ENCODE results near the gene MRPL17.
A peak's percentile ranks its signal among the peaks of the same experiment; 100 is the strongest.
"Not testable (repeated sequence)": the region's sequence is repeated elsewhere in the genome, so short reads cannot be mapped to it uniquely, and the experiment has no call there.

The MRPL17 gene

DNA sequence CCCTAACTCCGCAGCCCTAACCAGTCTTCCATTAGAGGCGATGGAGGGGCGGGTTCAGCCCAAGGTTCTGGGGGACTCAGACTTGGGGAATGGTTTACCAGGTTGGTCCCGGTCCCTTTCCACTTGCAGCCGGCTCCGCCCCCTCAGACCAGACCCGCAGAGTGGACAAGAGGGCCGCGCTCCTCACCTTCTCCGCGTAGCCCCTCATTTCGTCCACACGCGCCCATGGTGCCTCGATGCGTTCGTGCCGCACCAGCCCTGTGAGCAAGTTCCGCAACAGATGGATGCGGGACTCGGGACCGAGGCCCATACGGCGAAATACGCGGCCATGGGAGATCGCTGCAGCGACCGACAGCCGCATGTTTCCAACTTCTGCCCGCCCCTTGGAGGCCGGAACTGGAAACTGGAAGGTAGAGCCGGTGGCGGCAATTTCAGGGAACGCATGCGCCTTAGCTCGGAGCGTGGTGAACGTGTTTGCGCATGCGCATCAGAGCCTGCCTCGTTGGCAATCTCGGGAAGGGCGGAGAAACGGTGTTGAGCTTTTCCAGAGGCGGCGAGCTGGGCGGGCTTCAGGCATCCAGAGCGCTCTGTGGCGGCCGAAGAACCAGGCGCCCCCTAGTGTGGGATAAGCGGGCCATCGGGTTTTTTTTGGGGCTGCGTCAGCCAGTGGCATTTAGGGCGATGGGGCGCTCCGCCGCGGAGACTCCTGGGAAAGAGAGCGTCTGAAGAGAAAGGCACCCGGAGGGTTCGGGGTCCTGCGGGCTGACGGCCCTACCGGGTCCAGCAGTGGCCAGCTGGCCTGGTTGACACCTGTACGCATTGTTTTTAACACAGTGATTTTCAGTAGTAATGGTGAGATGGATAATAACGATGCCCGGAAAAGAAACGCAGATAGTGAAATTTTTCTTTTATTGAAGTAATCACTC lies at the start of gene MRPL17:
TSS of gene MRPL17 (minus strand) at position 405 of the 926 bp plus-strand sequence. CDS start at position 361, 44 bp downstream.
- H3K36me3 Mint-ChIP-seq (ENCODE audit: low read depth): peaks cover 31% of the 10 kb centered on the region
- H3K27ac Mint-ChIP-seq: peak within 1 kb of the TSS; percentile 96
- H3K4me1 Mint-ChIP-seq (ENCODE audit: low read depth): peaks cover 23% of the 10 kb centered on the region
- H3K9me3 Mint-ChIP-seq: no peaks in the 10 kb centered on the region
- H3K4me3 Mint-ChIP-seq: peak within 1 kb of the TSS; percentile 98
- peaks cover 5% of the 10 kb centered on the region for H3K27me3 Mint-ChIP-seq
- intact Hi-C loops (cut with micrococcal nuclease): loop anchor here (1.0 to 10.0 kb wide), 5 partner anchors 65 to 298 kb away; partner anchors contain the start of genes ARFIP2, ILK, RRP8 and TIMM10B

DNA sequence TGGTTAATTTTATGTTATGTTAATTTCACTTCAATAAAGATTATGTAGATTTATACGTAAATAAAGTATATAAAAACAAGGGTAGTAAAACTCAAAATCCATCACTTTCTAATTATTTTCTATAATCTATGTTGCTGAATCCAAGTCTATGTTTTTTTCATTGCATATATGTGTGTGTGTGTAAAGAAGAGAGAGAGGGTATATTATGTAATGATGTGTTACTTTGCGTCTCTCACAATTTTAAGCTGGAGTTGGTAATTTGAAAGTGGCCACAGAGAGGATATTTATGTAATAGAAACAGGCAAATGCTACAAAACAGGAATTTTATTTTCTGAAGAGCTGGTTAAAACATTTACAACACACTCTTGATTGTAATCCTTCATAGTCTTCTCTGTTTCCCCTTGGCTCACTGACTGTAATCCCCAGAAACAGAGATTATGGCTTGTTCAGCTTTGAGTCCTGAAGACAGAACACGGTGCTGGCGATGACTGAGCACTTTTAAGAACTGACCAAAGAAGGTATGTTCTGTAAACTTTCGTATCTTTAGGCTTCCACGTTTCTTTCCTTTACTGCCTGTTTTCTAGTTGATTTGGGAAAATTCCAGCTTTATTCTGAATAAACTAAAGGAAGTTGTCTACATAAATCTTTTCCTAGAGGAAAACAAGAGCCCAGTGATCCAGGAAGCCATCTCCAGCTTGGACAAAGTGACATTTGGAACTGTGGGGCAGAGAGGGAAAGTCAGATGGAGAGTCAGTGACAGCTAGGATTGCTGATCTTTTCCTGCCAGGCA lies 45.0 kb upstream of the MRPL17 start:
- Mint-ChIP-seq H3K9me3 (peaks cover 8% of the 10 kb centered on the region), H3K36me3 (ENCODE audit: low read depth) (no peaks in the 10 kb centered on the region), H3K4me3 (no peak overlapping the region), H3K27ac (no peak overlapping the region), H3K27me3 (no peaks in the 10 kb centered on the region), H3K4me1 (ENCODE audit: low read depth) (peaks cover 5% of the 10 kb centered on the region)
- intact Hi-C loops (cut with micrococcal nuclease): no loop called here

DNA sequence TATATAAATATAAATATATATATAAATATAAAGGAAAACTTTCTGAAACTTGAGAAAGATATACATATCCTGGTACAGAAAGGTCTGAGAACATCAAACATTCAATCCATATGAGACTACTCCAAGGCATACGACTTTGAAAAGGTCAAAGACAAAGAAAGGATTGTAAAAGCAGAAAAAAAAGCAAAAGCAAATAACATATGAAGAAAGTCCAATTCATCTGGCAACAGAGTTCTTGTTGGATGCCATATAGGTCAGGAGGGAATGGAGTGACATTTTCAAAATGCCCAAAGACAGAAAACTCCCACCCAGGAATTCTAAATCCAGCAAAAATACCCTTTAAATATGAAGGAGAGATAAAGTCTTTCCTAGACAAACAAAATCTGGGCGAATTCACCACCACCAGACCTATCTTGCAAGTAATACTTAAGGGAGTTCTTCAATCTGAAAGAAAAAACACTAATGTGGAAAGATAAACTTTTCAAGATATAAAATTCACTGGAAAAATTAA lies 42.3 kb upstream of the MRPL17 start:
- H3K4me1 Mint-ChIP-seq (ENCODE audit: low read depth): peaks cover 13% of the 10 kb centered on the region
- no peak overlapping the region for H3K27ac Mint-ChIP-seq
- no peaks in the 10 kb centered on the region for H3K27me3 Mint-ChIP-seq
- H3K4me3 Mint-ChIP-seq: no peak overlapping the region
- no peaks in the 10 kb centered on the region for H3K36me3 Mint-ChIP-seq (ENCODE audit: low read depth)
- H3K9me3 Mint-ChIP-seq: peaks cover 8% of the 10 kb centered on the region
- intact Hi-C loops (cut with micrococcal nuclease): no loop called here

DNA sequence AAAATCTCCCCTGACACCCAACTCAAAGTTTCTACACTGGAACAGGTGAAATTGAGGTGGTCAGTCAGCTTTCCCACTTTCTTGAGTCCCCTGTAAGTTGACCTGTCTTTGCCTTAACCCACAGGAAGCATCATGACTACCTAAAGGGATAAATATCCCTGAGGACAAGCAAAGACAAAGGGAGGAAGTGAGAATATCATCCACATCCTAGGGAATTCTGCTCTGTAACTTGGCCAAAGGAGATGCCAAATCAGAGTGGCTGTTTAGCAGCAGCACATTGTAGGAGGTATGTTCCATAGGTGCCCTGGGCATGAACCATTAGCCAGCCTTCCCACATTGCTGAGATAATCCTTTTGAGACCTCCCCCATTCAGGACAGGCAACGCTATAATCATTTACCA lies 40.9 kb upstream of the MRPL17 start:
- Mint-ChIP-seq H3K27ac (no peak overlapping the region), H3K36me3 (ENCODE audit: low read depth) (no peaks in the 10 kb centered on the region), H3K27me3 (no peaks in the 10 kb centered on the region), H3K4me3 (no peak overlapping the region), H3K4me1 (ENCODE audit: low read depth) (peaks cover 13% of the 10 kb centered on the region), H3K9me3 (peaks cover 8% of the 10 kb centered on the region)
- intact Hi-C loops (cut with micrococcal nuclease): no loop called here

DNA sequence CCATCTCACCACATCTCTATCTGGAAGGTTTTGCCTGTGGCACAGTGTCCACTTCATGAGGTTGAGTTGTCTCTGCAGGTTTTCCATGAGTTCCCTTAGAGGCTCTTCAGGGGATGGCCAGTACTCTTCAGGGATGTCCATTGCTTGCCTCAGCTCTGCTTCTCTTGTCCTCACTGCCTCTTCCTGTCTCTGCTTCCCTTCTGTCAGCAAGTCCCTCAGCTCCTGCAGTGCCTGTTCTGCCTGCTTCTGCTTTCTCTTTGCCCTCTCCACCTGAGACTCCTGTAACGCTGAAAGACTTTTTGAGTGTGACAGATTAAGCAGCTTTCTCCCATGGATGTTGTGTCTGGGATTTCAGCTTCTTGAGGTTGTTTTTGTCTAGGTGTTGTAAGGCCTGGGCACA lies 38.2 kb upstream of the MRPL17 start:
- H3K27me3 Mint-ChIP-seq: no peaks in the 10 kb centered on the region
- intact Hi-C loops (cut with micrococcal nuclease): no loop called here
- H3K4me1 Mint-ChIP-seq (ENCODE audit: low read depth): peaks cover 15% of the 10 kb centered on the region
- no peak overlapping the region for H3K27ac Mint-ChIP-seq
- H3K4me3 Mint-ChIP-seq: no peak overlapping the region
- H3K36me3 Mint-ChIP-seq (ENCODE audit: low read depth): no peaks in the 10 kb centered on the region
- H3K9me3 Mint-ChIP-seq: peaks cover 1% of the 10 kb centered on the region

DNA sequence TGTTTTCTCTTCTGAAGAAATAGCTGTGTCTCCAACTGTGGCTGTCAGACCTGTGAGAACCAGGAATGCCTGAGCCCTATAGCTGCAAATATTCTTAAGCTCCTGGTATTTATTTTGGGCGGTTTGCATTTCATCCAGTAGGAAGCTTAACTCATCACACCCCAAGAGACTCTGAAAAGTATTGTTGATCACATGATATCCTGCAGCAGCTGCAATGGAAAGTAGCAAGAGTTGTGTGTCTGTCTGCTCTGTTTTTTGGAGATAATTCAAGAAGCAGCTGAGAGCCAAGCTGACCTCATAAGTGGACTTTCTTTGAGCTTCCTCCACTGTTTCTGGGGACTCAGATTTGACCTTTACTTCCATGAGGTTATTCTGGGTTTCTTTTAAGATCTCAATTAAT lies 36.4 kb upstream of the MRPL17 start:
- Mint-ChIP-seq H3K4me1 (ENCODE audit: low read depth) (peaks cover 15% of the 10 kb centered on the region), H3K4me3 (no peak overlapping the region), H3K27me3 (no peaks in the 10 kb centered on the region), H3K9me3 (no peaks in the 10 kb centered on the region), H3K27ac (no peak overlapping the region), H3K36me3 (ENCODE audit: low read depth) (no peaks in the 10 kb centered on the region)
- intact Hi-C loops (cut with micrococcal nuclease): no loop called here

DNA sequence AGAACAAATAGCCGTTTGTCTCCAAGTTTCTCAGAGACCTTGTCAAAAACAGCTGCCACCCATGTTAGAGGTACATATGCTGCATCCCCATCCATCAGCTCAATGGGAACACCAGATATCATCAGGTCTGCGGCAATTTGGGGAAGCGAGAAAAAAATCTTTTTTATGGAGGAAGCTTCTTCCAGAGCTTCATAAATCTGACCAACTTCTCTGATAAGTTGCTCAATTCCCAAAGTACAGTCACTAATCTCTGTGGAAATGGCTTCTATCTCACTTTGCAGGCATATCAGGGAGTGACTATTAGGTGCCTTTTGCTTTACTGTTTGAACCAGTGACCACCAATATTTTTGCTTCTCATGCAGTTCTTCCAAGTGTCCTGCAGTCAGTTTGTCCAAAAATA lies 34.3 kb upstream of the MRPL17 start:
- Mint-ChIP-seq H3K4me1 (ENCODE audit: low read depth) (peaks cover 15% of the 10 kb centered on the region), H3K36me3 (ENCODE audit: low read depth) (no peaks in the 10 kb centered on the region), H3K9me3 (peaks cover 2% of the 10 kb centered on the region), H3K4me3 (no peak overlapping the region), H3K27me3 (no peaks in the 10 kb centered on the region), H3K27ac (no peak overlapping the region)
- intact Hi-C loops (cut with micrococcal nuclease): no loop called here

DNA sequence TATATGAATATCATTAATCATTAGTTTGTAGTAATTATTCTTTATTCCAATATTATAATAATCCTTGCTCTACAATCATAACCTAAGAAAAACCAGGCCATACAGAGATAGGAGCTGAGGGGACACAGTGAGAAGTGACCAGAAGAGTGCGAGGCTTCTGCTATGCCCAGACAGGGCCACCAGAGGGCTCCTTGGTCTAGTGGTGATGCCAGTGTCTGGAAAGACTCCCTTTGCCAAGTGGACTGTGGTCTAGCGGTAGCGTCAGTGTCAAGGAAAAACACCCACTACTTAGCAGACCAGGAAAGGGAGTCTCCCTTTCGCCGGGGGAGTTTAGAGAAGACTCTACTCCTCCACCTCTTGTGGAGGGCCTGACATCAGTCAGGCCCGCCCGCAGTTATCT lies 28.4 kb upstream of the MRPL17 start:
- intact Hi-C loops (cut with micrococcal nuclease); H3K36me3 Mint-ChIP-seq (ENCODE audit: low read depth); H3K4me3 Mint-ChIP-seq; H3K27me3 Mint-ChIP-seq; H3K27ac Mint-ChIP-seq: not testable (repeated sequence)
- H3K9me3 Mint-ChIP-seq: peaks cover 11% of the 10 kb centered on the region
- peaks cover 13% of the 10 kb centered on the region for H3K4me1 Mint-ChIP-seq (ENCODE audit: low read depth)

DNA sequence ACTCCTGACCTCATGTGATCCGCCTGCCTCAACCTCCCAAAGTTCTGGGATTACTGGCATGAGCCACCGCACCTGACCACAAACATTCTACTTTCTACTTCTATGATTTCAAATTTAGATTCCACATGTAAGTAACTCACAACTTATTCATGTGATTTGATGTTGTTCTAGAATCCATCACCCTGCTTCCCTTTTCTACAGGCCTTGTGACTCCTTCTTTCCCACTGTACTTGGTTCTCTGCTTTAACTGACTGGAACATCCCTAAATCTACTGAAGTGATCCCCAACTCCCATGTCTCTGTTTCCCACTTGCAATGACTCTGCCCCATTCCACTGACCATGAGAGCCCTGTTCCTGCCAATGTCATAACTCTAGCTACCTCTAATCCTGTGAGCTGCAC lies 25.7 kb upstream of the MRPL17 start:
- Mint-ChIP-seq H3K36me3 (ENCODE audit: low read depth) (no peaks in the 10 kb centered on the region), H3K4me1 (ENCODE audit: low read depth) (peaks cover 21% of the 10 kb centered on the region), H3K9me3 (peaks cover 11% of the 10 kb centered on the region), H3K27me3 (no peaks in the 10 kb centered on the region), H3K27ac (no peak overlapping the region), H3K4me3 (no peak overlapping the region)
- intact Hi-C loops (cut with micrococcal nuclease): no loop called here

DNA sequence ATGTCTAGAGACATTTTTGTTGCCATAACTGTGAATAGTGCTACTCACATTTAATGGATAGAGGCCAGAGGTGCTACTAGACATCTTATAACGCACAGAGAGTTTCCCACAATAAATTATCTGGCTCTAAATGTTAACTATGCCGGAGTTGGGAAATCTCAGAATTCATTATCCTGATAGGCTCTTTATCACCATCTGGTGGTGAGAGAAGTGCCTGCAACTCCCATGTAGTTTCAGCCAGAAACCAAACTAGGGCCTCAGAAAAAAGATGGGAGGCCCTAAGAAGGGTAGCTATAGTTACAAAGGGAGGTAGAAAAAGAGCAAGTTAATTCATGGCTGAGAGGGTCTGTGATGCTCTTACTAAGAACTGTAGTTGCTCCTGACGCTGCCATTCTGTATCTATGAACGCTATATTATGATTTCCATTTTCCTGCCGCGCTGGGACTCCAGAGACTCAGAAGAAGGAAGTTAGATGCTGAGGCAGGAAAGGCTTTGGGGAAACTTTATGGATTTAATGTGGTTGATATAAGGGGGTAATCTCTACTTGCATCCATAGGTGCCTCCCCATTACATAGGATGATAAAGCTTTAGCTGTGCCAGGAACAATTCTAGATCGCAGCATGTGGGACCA lies 22.9 kb upstream of the MRPL17 start:
- intact Hi-C loops (cut with micrococcal nuclease): loop anchor here (1.0 kb wide), 1 partner anchor 175 kb away; no protein-coding TSS in a partner anchor
- no peaks in the 10 kb centered on the region for H3K36me3 Mint-ChIP-seq (ENCODE audit: low read depth)
- no peaks in the 10 kb centered on the region for H3K27me3 Mint-ChIP-seq
- peak overlapping the region; percentile 2 for H3K27ac Mint-ChIP-seq
- H3K4me1 Mint-ChIP-seq (ENCODE audit: low read depth): peaks cover 24% of the 10 kb centered on the region
- H3K4me3 Mint-ChIP-seq: no peak overlapping the region
- H3K9me3 Mint-ChIP-seq: no peaks in the 10 kb centered on the region

DNA sequence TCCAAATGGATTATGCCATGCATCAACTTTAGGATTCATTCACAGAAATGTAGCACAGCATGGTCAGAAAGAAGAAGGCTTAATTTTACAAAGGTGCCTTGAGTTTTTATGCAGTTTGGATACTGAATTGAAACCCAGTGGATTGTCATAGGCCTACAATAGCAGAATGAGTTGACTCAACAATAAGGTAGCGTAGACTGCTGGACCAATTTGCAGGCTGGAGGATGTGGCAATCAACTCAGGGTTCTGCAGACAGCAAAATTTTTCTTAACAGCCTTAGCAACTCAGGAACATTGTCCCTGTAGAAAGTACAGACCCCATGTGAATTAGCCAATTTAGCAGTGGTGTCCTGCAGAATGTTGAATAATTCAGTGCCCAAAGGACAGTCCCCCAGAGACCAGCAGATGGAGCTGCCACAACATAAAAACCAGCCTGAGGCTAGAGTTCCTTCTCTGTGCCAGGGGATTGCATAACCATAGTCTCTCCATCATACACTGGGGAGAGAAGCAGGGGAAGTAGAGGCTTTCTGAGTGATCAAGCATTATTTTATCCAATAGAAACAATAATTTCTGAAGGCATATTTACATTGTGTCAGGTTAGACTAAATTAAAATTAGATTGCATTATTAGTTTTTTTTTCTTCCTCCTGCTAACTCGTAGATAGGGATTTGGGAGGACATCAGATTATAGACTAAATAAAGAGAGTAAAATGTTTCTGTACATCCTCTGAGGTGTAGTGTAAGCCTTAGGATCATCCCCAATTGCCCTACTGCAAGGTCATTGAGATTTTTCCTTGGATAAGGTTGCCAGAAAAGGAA lies 20.3 kb upstream of the MRPL17 start:
- Mint-ChIP-seq H3K27ac (no peak overlapping the region), H3K4me1 (ENCODE audit: low read depth) (peaks cover 17% of the 10 kb centered on the region)

DNA sequence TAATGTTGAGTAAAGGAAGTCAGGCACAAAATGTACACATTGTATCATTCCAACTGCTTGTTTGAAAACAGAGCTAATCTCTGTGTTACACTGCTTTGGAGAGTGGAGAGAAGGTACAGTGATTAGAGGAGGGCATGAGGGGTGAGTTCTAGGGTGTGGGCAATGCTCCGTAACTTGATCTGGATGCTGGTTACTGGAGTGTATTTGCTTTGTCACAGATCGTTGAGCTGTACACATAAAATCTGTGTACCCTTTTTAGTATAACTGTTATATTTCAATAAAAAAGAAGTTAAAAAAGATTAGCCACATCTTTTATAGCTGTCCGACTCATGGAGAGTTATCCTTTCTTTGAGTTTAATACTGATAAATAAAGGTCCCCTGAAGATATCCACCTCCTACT lies 18.8 kb upstream of the MRPL17 start:
- H3K36me3 Mint-ChIP-seq (ENCODE audit: low read depth); H3K27me3 Mint-ChIP-seq; H3K4me3 Mint-ChIP-seq; H3K9me3 Mint-ChIP-seq; H3K27ac Mint-ChIP-seq; intact Hi-C loops (cut with micrococcal nuclease): not testable (repeated sequence)
- peaks cover 15% of the 10 kb centered on the region for H3K4me1 Mint-ChIP-seq (ENCODE audit: low read depth)

More for the DNA sequence above, 20.3 kb upstream of the MRPL17 start:
- H3K4me3 Mint-ChIP-seq: no peak overlapping the region
- no peaks in the 10 kb centered on the region for H3K9me3 Mint-ChIP-seq
- no peaks in the 10 kb centered on the region for H3K36me3 Mint-ChIP-seq (ENCODE audit: low read depth)
- intact Hi-C loops (cut with micrococcal nuclease): loop anchor here (1.0 kb wide), 1 partner anchor 54 kb away; no protein-coding TSS in a partner anchor
- no peaks in the 10 kb centered on the region for H3K27me3 Mint-ChIP-seq

DNA sequence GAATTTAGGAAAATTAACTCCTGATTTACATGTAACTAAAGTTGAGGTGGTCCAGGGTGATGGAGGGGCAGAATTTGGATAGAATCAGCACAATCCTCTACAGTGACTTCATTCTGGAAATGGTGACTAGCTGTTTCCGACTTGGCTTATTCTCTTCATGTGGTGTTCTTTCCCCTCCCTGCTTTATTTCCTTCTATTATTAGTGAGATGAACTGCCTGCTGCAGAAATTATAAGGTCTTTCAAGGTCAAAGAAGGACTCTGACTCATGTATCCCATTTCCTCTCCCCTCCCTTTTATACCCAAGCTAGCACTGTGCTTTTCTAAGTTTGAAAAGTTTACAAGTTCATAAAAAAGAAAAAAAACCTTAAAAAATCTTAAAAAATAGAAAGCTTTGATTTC lies 12.2 kb upstream of the MRPL17 start:
- no peaks in the 10 kb centered on the region for H3K36me3 Mint-ChIP-seq (ENCODE audit: low read depth)
- intact Hi-C loops (cut with micrococcal nuclease): no loop called here
- H3K4me3 Mint-ChIP-seq: no peak overlapping the region
- H3K9me3 Mint-ChIP-seq: no peaks in the 10 kb centered on the region
- H3K27ac Mint-ChIP-seq: no peak overlapping the region
- no peaks in the 10 kb centered on the region for H3K27me3 Mint-ChIP-seq
- H3K4me1 Mint-ChIP-seq (ENCODE audit: low read depth): peaks cover 14% of the 10 kb centered on the region
